Hematopoietic multipotent progenitor cell treated with erythropoietin and hydrocortisone succinate and interleukin-3 and kit ligand, for 17 days (in vitro differentiated cells): ENCODE results near the gene ASB2.
A peak's percentile ranks its signal among the peaks of the same experiment; 100 is the strongest.

Experiments
- DNase-seq: peaks from one replicate; pipeline ENCODE4 v3.0.0-alpha.2; 2015; ENCODE audit warnings: low spot score

Gene ASB2

DNA sequence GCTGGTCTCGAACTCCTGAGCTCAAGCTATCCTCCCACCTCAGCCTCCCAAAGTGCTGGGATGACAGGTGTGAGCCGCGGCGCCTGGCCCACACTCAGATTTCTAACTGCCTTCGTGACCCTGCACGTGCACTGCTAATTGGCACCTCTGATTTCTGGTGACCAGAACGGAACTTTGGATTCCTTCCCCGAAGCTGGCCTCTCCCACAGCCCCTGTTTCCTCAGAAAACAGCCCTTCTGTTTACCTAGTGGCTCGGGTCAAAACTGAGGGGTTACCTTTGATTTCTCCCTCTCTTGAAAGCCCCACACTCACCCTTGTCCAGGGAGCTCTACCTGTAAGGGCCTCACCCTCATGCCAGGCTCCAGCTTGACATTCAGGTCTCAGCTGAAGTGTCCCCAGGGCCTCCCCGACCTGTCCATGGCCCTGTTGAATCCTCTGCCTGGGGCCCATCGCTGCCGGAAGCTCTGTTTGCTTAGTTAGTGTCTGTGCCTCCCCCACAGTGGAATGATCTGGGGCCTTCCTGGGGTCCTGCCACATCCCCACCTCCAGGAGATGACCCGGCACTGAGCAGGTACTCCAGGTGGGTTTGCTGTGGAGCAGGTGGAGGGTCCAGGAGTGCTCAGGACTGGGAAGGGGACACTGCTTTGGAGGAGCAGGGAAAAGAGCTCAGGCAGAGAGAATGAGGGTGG lies 73.6 kb downstream of the ASB2 start:
- no peak for DNase-seq

DNA sequence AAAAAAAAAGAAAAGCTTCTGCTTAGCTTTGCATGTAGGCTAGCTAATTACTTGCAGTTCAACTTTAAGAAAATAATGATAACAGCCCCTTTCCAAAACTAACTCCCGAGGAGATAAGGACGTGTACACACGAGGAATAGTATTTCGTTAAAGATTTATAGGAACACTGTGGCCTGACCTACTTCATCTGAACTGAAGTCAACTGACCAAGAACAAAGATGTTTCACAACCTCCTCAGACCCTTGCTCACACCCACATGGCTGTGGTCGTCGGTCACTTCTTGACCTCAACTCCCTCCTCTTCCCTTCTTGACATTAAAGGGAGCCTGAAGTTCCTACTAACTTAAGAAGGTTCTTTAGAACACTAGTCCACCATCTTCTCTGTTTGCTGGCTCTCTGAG lies 74.6 kb downstream of the ASB2 start:
- DNase-seq: no peak

GRCh38 chr14:93898731-93899130 lies 77.6 kb downstream of the ASB2 start:
- DNase-seq: no peak

DNA sequence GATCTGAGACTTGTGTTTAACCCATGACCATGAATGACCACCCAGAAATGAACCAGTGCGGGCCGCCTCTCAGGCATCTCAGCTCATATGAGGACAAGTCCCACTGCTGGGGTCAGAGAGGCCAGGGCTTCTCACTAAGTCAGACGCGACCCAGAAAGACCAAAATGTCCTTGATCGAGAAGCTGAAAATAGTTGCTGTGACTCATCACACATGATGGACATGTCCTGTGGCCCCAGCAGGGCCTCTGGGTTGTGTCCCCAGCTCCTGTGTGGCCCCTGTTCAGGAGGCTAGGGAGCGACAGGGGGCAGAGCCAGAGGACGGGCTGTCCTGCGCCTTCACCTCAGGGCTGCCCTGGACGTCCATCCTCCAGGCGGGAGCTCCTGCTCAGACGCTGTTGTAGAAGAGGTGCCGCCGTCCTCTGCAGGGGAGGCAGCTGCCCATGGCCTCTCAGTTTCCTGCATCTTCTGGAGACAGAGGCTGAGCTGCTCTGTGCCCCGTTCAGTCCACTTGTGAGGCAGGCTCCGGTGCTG lies 78.2 kb downstream of the ASB2 start:
- DNase-seq: no peak

- no peak for DNase-seq
These were observed 78.9 kb downstream of the ASB2 start for GRCh38 chr14:93897476-93897845.

GRCh38 chr14:93895023-93895604 lies 81.3 kb downstream of the ASB2 start:
- DNase-seq: no peak

GRCh38 chr14:93893661-93894261 lies 82.6 kb downstream of the ASB2 start:
- no peak for DNase-seq

DNA sequence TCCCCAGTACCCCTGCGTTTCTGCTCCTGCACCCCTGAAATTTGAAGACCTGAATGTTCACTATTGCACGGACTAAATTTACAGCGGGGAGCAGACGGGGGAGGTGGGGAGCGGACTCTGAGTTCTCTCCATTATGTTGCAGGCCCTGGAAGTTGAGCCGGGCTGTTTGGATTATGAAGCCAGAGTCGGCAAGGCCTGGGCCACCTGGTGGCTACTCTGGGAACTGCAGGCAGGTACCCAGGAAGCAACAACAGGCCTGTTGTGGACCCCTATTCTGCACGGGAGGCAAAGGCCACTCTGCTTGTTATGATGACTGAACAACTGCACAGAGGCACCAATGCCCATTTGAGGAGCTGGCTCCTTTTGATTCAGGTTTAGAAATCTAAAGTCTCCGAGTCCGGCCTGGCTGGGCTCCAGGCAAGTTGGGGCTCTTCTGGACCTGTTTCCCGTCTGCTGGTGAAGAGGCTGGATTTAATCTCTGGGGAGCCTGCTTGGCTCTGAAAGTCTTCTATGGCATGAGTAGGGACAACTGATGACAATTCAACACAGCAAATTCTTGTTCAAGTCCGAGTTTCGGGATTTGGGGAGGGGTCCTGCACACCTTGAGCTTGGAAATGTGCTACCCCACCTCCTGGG lies 83.3 kb downstream of the ASB2 start:
- peak; percentile 51 for DNase-seq

DNA sequence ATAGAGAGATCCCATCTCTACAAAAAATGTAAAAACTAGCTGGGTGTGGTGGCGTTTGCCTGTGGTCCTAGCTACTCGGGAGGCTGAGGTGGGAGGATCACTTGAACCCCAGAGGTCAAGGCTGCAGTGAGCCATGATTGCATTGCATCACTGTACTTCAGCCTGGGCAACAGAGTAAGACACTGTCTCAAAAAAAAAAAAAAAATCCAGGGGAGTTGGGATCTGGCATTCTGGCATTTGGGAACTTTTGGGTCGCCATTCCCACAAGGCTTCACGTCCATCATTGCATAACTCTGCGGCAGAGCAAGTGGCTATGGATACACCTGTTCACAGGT lies 83.9 kb downstream of the ASB2 start:
- no peak for DNase-seq

DNA sequence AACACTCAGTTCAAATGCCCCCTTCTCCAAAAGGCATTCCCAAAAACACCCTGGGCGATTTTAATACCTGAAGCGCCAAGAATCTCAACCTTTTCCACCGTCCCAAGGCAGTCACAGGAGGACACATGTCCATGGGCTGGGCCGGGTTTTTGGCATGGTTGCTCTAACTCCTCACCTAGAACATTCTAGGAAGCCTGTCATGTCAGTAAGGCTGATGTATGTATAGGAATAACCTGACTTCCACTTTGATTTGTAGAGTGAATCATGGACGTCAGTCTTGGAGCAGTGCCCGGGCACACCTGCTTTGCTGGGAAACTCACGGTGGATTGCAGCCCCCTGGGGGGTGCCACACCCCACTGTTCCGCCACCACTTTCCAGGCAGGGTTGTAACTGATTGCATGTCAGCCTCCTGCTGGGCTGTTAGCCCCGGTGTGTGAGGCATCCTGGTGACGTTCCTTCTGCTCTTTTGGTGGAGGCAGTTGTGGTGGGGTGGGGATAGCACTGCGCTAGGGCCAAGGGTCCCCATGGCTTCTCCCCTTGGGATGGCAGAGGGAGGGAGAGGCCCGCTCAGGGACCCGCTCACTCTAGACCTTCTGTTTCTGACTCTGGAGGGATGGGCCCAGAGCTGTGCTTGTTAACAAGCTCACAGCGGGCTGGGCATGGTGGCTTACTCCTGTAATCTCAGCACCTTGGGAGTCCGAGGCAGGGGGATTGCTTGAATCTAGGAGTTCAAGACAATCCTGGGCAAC lies 84.4 kb downstream of the ASB2 start:
- DNase-seq: no peak

DNA sequence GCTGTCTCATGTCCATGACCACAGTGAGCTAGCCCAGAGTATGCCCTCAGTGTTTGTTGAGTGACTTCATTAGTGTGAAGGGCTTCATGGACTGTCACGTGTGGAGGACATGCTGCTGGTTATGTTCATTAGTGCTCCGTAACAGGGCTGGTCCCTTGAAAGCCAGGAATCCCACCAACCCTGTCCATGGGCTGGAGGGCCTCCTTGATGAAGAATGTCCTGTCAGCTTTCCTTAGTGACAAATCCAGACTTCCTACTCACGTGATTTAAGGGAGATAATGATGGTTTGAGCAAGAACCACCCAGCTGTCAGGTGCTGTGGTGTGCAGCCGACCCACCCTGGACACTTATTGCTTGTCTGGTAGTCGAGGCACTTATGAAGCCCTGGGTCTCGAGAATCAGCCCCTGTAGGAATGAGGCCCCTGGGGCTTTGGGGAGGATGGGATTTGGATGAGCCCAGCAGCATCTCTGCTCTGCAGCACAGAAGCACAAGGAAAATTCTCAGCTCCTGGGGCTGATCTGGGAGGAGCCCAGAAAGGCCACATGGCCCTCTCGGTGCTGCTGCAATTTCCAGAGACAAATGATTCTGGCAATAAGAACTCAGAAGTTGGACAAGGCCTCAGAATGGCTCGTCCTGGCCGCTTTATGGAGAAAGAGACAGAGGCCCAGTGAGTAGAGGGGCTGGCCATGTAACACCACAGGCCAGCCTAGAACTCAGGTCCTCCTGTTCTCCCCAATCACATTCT lies 86.5 kb downstream of the ASB2 start:
- DNase-seq: no peak

GRCh38 chr14:93888995-93889394 lies 87.4 kb downstream of the ASB2 start:
- no peak for DNase-seq

DNA sequence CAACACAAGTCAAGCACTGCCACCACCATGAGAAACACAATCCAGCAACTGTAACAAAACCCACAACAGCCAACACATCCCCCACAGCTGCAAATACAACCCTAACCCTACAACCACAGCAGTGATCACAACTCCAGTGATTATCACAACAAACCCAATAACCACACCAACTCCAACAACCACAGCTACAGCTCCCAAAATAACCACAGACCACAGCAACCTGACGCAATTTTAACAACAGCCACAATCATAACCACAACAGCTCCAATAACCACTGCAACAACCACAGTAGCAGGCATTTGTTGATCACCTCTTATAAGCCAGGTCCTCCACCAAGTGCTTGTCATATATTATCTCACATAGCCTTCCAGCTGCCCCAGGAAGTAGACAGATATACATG lies 91.4 kb downstream of the ASB2 start:
- no peak for DNase-seq
